Measurements from ENCODE around the gene AAK1. TPM values are rescaled to one million over a fixed set of nuclear protein-coding genes. Genes with fewer than 3 reads are reported as not detected.

Gene AAK1
- total RNA-seq, 4 donors from 2014 or later, result 15.5 to 28.1 (median 24.4) TPM

GRCh38 chr2:69571189-69571588 lies 72.3 kb downstream of the AAK1 start:
- no peak for TF ChIP-seq POLR2A (IDR thresholded peaks at IDR 0.05)
- 95 to 100% methylated on average over 1 of the region's 1 CpG for whole genome bisulfite sequencing, 2 donors
- DNase-seq (ENCODE audit: low spot score in 2 of 2), result no peak
- H3K4me3 ChIP-seq (ENCODE audit: low read depth, poor library complexity, severe bottlenecking), result no peak overlapping the region
- intact Hi-C loops (cut with DNase I; ENCODE audit: low total_unique reads), result no loop called here

DNA sequence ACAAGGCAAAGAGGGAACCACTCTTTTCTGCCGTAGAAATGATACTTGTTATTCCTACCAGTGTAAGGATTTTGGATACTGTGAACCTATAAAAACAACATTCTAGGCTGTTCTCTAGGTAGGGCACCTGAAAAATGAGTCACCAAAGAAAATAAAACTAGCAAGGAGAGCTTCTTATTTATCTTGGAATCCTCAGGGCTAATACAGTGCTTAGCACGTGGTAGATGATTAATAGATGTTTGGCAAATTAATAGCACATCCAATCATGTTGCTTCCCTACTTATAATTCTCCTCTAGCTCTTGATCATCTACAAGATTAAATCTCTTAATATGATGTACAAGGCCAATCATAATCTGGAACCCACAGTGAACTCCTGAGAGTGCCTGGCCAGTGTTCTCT lies 73.1 kb downstream of the AAK1 start:
- intact Hi-C loops (cut with DNase I; ENCODE audit: low total_unique reads), result no loop called here
- no peak for TF ChIP-seq POLR2A (IDR thresholded peaks at IDR 0.05)
- no peak for DNase-seq (ENCODE audit: low spot score in 2 of 2)
- 32 to 49% methylated on average over 2 of the region's 2 CpGs for WGBS, 2 donors
- H3K4me3 ChIP-seq (ENCODE audit: low read depth, poor library complexity, severe bottlenecking), result no peak overlapping the region

DNA sequence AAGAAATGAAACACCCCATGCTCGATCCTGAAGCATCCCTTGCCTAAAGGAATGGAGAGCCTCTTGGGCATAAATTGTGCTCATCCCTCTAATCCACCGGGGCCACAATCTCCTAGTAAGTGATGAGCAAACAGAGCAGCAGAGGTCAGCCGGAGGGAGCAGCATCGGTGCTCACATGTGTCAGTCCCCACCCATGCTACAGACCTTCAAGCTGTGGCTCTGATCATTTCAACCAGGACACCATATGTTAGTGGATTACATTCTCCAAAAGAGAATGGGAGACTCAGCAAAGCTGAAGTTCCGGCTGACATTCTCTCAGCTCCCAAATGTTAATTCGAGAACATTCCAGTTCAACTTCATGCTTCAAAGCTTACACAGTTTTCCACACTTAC lies 75.6 kb downstream of the AAK1 start:
- WGBS, 2 donors, result 70 to 79% methylated on average over 6 of the region's 6 CpGs
- no peak for DNase-seq (ENCODE audit: low spot score in 2 of 2)
- H3K4me3 ChIP-seq (ENCODE audit: low read depth, poor library complexity, severe bottlenecking), result no peak overlapping the region
- intact Hi-C loops (cut with DNase I; ENCODE audit: low total_unique reads), result no loop called here
- no peak for TF ChIP-seq CTCF (IDR thresholded peaks at IDR 0.05)
- no peak for TF ChIP-seq POLR2A (IDR thresholded peaks at IDR 0.05)

- 69 to 74% methylated on average over 3 of the region's 3 CpGs for WGBS, 2 donors
- TF ChIP-seq POLR2A (IDR thresholded peaks at IDR 0.05), result no peak
- TF ChIP-seq CTCF (IDR thresholded peaks at IDR 0.05), result no peak
- no peak for DNase-seq (ENCODE audit: low spot score in 2 of 2)
- H3K4me3 ChIP-seq (ENCODE audit: low read depth, poor library complexity, severe bottlenecking), result no peak overlapping the region
- intact Hi-C loops (cut with DNase I; ENCODE audit: low total_unique reads), result no loop called here
These were observed 76.2 kb downstream of the AAK1 start for GRCh38 chr2:69567157-69567908.

- H3K4me3 ChIP-seq (ENCODE audit: low read depth, poor library complexity, severe bottlenecking), result no peak overlapping the region
- no peak for DNase-seq (ENCODE audit: low spot score in 2 of 2)
- TF ChIP-seq CTCF (IDR thresholded peaks at IDR 0.05) (no peak), POLR2A (IDR thresholded peaks at IDR 0.05) (no peak)
- WGBS, 2 donors, result 91 to 94% methylated on average over 4 of the region's 4 CpGs
- intact Hi-C loops (cut with DNase I; ENCODE audit: low total_unique reads), result no loop called here
These were observed 76.9 kb downstream of the AAK1 start for GRCh38 chr2:69566669-69567068.

- no peak for DNase-seq (ENCODE audit: low spot score in 2 of 2)
- no peak overlapping the region for H3K4me3 ChIP-seq (ENCODE audit: low read depth, poor library complexity, severe bottlenecking)
- TF ChIP-seq POLR2A (IDR thresholded peaks at IDR 0.05) (no peak), CTCF (IDR thresholded peaks at IDR 0.05) (no peak)
- intact Hi-C loops (cut with DNase I; ENCODE audit: low total_unique reads), result no loop called here
- 51 to 59% methylated on average over 3 of the region's 3 CpGs for WGBS, 2 donors
These were observed 78.1 kb downstream of the AAK1 start for GRCh38 chr2:69565431-69565839.

GRCh38 chr2:69564604-69565003 lies 78.9 kb downstream of the AAK1 start:
- H3K4me3 ChIP-seq (ENCODE audit: low read depth, poor library complexity, severe bottlenecking), result no peak overlapping the region
- TF ChIP-seq POLR2A (IDR thresholded peaks at IDR 0.05), result no peak
- no peak for TF ChIP-seq CTCF (IDR thresholded peaks at IDR 0.05)
- 61 to 64% methylated on average over 3 of the region's 3 CpGs for WGBS, 2 donors
- DNase-seq (ENCODE audit: low spot score in 2 of 2), result no peak
- intact Hi-C loops (cut with DNase I; ENCODE audit: low total_unique reads), result no loop called here

Data from lower leg skin (tissue), 4 donors.